ENCODE data around the gene TMEM116.
A peak's percentile ranks its signal among the peaks of the same experiment; 100 is the strongest.

Gene TMEM116

GRCh38 chr12:112012775-112013600, at the start of gene TMEM116, which contains the start of gene ERP29:
TMEM116 (minus strand) TSS chr12:112013165; CDS start chr12:112005270, 7,895 bp downstream.
ERP29 (plus strand) TSS chr12:112013426; CDS start chr12:112013466, 40 bp downstream.
- peak; percentile 49 for TF ChIP-seq CTCF (IDR thresholded peaks at IDR 0.05)

GRCh38 chr12:112061137-112061536, 48.2 kb upstream of the TMEM116 start:
- TF ChIP-seq CTCF (IDR thresholded peaks at IDR 0.05), result no peak

DNA sequence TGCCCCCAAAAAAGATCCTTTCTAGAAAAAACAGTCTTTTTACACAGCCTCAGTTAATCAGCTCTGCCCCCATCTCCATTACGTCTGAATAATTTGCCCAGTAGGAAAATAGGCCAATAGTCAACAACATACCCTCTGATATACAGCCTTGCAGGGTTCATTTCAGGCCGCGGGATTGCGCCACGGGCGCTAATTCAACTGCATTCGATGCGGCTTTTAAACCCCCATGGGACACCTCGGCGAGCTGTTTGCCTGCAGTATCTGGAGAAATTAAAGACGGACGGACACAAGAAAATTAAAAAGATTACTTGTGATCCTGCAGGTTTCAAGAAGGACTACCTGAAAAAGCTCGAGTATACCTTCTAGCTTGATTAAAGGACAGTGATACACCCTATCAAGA, 36.4 kb upstream of the TMEM116 start:
- no peak for TF ChIP-seq CTCF (IDR thresholded peaks at IDR 0.05)

- no peak for TF ChIP-seq CTCF (IDR thresholded peaks at IDR 0.05)
These were observed 33.0 kb upstream of the TMEM116 start for GRCh38 chr12:112046003-112046402.

- TF ChIP-seq CTCF (IDR thresholded peaks at IDR 0.05), result no peak
These were observed 22.3 kb upstream of the TMEM116 start for GRCh38 chr12:112035219-112035785.

- TF ChIP-seq CTCF (IDR thresholded peaks at IDR 0.05), result no peak
These were observed 19.3 kb upstream of the TMEM116 start for GRCh38 chr12:112032292-112032691.

DNA sequence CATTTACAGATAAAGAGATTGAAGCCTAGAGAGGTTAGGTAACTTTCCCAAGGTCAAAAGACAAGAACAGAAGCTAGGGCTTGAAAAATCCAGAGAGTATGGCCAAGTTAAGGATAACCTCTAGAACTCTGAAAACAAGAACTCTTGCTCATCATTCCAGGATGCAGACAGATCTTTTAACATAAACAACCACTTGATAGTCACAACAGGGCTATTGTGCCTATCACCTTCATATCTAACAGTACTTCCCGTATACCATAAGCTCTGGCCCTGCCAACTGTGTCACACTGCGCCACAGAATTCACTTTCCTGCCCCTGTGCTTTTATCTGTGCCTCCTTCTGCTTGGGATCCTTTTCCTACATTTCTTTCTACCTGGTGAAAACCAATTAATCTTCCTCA, 18.5 kb upstream of the TMEM116 start:
- no peak for TF ChIP-seq CTCF (IDR thresholded peaks at IDR 0.05)
